Astrocyte (in vitro differentiated cells and primary cell): ENCODE results near the gene TTL.

ENCODE experiments used
- EZH2 ChIP-seq: IDR thresholded peaks from 2 replicates; pipeline ENCODE4 v1.6.1; 2012; ENCODE audit warnings: mild to moderate bottlenecking, low read length, inconsistent platforms; ENCODE audit not compliant: insufficient read depth
- TF ChIP-seq, protein P1 (sequence below): IDR thresholded peaks from 2 replicates; pipeline ENCODE4 v1.5.1; 2011; ENCODE audit warnings: low read depth, mild to moderate bottlenecking, inconsistent platforms, low read length, moderate library complexity; ENCODE audit not compliant: insufficient read depth

DNA sequence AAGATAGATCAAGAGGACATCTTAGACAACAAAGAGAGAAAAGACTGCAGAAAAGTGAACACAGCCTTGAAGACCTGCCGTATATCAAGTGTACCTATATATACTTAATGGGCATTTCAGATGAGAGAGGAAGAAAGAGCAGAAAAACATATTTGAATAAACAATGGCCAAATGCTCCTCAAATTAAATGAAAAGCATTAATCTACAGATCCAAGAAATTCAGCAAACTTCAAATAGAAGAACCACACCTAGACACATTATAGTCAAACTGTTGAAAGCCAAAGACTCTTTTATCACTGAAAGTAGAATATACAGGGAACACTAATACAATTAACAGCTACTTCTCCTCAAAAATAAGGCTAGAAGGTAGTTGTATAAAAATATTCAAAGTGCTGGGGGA lies 18.7 kb upstream of the TTL start:
- TF ChIP-seq, protein P1, sequence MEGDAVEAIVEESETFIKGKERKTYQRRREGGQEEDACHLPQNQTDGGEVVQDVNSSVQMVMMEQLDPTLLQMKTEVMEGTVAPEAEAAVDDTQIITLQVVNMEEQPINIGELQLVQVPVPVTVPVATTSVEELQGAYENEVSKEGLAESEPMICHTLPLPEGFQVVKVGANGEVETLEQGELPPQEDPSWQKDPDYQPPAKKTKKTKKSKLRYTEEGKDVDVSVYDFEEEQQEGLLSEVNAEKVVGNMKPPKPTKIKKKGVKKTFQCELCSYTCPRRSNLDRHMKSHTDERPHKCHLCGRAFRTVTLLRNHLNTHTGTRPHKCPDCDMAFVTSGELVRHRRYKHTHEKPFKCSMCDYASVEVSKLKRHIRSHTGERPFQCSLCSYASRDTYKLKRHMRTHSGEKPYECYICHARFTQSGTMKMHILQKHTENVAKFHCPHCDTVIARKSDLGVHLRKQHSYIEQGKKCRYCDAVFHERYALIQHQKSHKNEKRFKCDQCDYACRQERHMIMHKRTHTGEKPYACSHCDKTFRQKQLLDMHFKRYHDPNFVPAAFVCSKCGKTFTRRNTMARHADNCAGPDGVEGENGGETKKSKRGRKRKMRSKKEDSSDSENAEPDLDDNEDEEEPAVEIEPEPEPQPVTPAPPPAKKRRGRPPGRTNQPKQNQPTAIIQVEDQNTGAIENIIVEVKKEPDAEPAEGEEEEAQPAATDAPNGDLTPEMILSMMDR: no peak
- no peak for TF ChIP-seq EZH2
